Stimulated activated CD8-positive, alpha-beta memory T cell treated with anti-CD3 and anti-CD28 coated beads, Interleukin-12 subunit alpha, Interleukin-12 subunit beta, amount 100 ng/mL, for 1 hour (primary cell): Measurements from ENCODE around the gene B4GALNT2.
A peak's percentile ranks its signal among the peaks of the same experiment; 100 is the strongest.
"Not testable (repeated sequence)": the region's sequence is repeated elsewhere in the genome, so short reads cannot be mapped to it uniquely, and the experiment has no call there.

Experiments used
- DNase-seq: peaks from one replicate; pipeline ENCODE4 v3.0.0-alpha.2; 2020; ENCODE audit warnings: low read depth

B4GALNT2 gene

GRCh38 chr17:49120166-49120565, 12.4 kb upstream of the B4GALNT2 start:
- DNase-seq: no peak

- DNase-seq: no peak
Observed at GRCh38 chr17:49121696-49122292, 10.8 kb upstream of the B4GALNT2 start.

GRCh38 chr17:49122566-49122965, 10.0 kb upstream of the B4GALNT2 start:
- no peak for DNase-seq

- no peak for DNase-seq
Observed at GRCh38 chr17:49123061-49123460, 9.5 kb upstream of the B4GALNT2 start.

GRCh38 chr17:49125449-49125848, 7.1 kb upstream of the B4GALNT2 start:
- DNase-seq: no peak

GRCh38 chr17:49126183-49126859, 6.2 kb upstream of the B4GALNT2 start:
- DNase-seq: not testable (repeated sequence)

GRCh38 chr17:49129359-49129950, 3.1 kb upstream of the B4GALNT2 start:
- DNase-seq: not testable (repeated sequence)

GRCh38 chr17:49130891-49131290, 1.7 kb upstream of the B4GALNT2 start:
- no peak for DNase-seq

GRCh38 chr17:49132317-49132698, 261 bp upstream of the B4GALNT2 start:
- no peak for DNase-seq

- DNase-seq: no peak
Observed at GRCh38 chr17:49136335-49136734, 3.8 kb downstream of the B4GALNT2 start.

- DNase-seq: not testable (repeated sequence)
Observed at GRCh38 chr17:49145654-49146053, 13.1 kb downstream of the B4GALNT2 start.

- no peak for DNase-seq
Observed at GRCh38 chr17:49146620-49147306, 14.2 kb downstream of the B4GALNT2 start.

- DNase-seq: no peak
Observed at GRCh38 chr17:49148171-49148570, 15.6 kb downstream of the B4GALNT2 start.

GRCh38 chr17:49151996-49152395, 19.4 kb downstream of the B4GALNT2 start:
- no peak for DNase-seq

- DNase-seq: no peak
Observed at GRCh38 chr17:49156256-49156655, 23.7 kb downstream of the B4GALNT2 start.

- DNase-seq: no peak
Observed at GRCh38 chr17:49157784-49158183, 25.2 kb downstream of the B4GALNT2 start.

GRCh38 chr17:49162866-49163265, 30.3 kb downstream of the B4GALNT2 start:
- DNase-seq: no peak

- no peak for DNase-seq
Observed at GRCh38 chr17:49165143-49165542, 32.6 kb downstream of the B4GALNT2 start.

GRCh38 chr17:49168706-49169105, 36.1 kb downstream of the B4GALNT2 start:
- no peak for DNase-seq

- DNase-seq: no peak
Observed at GRCh38 chr17:49170216-49170615, 37.6 kb downstream of the B4GALNT2 start.

GRCh38 chr17:49170711-49171110, 38.1 kb downstream of the B4GALNT2 start:
- not testable (repeated sequence) for DNase-seq

GRCh38 chr17:49175978-49176377, 43.4 kb downstream of the B4GALNT2 start:
- not testable (repeated sequence) for DNase-seq

- peak; percentile 53 for DNase-seq
Observed at GRCh38 chr17:49180303-49180702, 47.7 kb downstream of the B4GALNT2 start.
